GM12872 (cell line): Measurements from ENCODE around the gene CORO6.

Experiments
- CTCF ChIP-seq: IDR thresholded peaks from 3 replicates; pipeline ENCODE4 v1.5.1; 2011; ENCODE audit warnings: low read depth, mild to moderate bottlenecking, low read length, moderate library complexity; ENCODE audit not compliant: insufficient read depth

Gene CORO6

GRCh38 chr17:29661213-29661612 is 38.5 kb upstream of the CORO6 start:
- TF ChIP-seq CTCF, result no peak

- TF ChIP-seq CTCF, result no peak
These were observed 36.4 kb upstream of the CORO6 start for GRCh38 chr17:29659155-29659554.

GRCh38 chr17:29655323-29655722 is 32.6 kb upstream of the CORO6 start:
- TF ChIP-seq CTCF, result no peak

GRCh38 chr17:29653995-29654714 is 31.4 kb upstream of the CORO6 start:
- TF ChIP-seq CTCF, result no peak

- no peak for TF ChIP-seq CTCF
These were observed 30.3 kb upstream of the CORO6 start for GRCh38 chr17:29652976-29653375.

- no peak for TF ChIP-seq CTCF
These were observed 27.7 kb upstream of the CORO6 start for GRCh38 chr17:29650396-29650795.

- TF ChIP-seq CTCF, result no peak
These were observed 26.6 kb upstream of the CORO6 start for GRCh38 chr17:29649359-29649758.
